HepG2 (cell line): ENCODE results near the gene AP3D1. TPM values are rescaled to one million over a fixed set of nuclear protein-coding genes. Genes with fewer than 3 reads are reported as not detected.

Experiments
- AKAP8 ChIP-seq: sonication (generic); formaldehyde crosslinking; IDR thresholded peaks from 2 replicates; pipeline ENCODE4 v1.5.1; 2020; ENCODE audit warnings: mild to moderate bottlenecking, missing genetic modification reagents
- DZIP1 ChIP-seq: sonication (generic); formaldehyde crosslinking; IDR thresholded peaks from 2 replicates; pipeline ENCODE4 v1.5.0; 2020; ENCODE audit warnings: mild to moderate bottlenecking, missing genetic modification reagents
- FIP1L1 ChIP-seq: fragments of 200-400 bp; formaldehyde crosslinking; IDR thresholded peaks from 2 replicates; pipeline ENCODE4 v1.6.1; 2018; ENCODE audit warnings: low read depth, mild to moderate bottlenecking, low read length, moderate library complexity, borderline replicate concordance; ENCODE audit not compliant: insufficient read depth
- FOSL1 ChIP-seq: sonication (generic); formaldehyde crosslinking; IDR thresholded peaks from 2 replicates; pipeline ENCODE4 v1.9.0; 2021; ENCODE audit warnings: missing genetic modification reagents, borderline replicate concordance
- GABPA ChIP-seq, 2 experiments: IDR thresholded peaks; 2 replicates each; pipeline ENCODE4 v1.6.1; 2011 to 2016; ENCODE audit warnings: low read depth in 2 of 2, low read length in 1 of 2, missing biosample characterization in 1 of 2, missing genetic modification characterization in 1 of 2
- GATAD2A ChIP-seq: IDR thresholded peaks from 2 replicates; pipeline ENCODE4 v1.6.1; 2016
- HOXA3 ChIP-seq: sonication (generic); formaldehyde crosslinking; IDR thresholded peaks from 2 replicates; pipeline ENCODE4 v1.5.0; 2020; ENCODE audit warnings: missing genetic modification reagents
- IKZF4 ChIP-seq: sonication (generic); formaldehyde crosslinking; IDR thresholded peaks from 2 replicates; pipeline ENCODE4 v1.5.1; 2020; ENCODE audit warnings: borderline replicate concordance, mild to moderate bottlenecking, low read depth, missing genetic modification reagents; ENCODE audit errors: not compliant biosample characterization
- JUND ChIP-seq: sonication (generic); formaldehyde crosslinking; IDR thresholded peaks from 2 replicates; pipeline ENCODE4 v1.8.0; 2022; ENCODE audit warnings: mild to moderate bottlenecking, missing genetic modification reagents
- KLF16 ChIP-seq, 2 experiments: sonication (generic) in 1 of 2; formaldehyde crosslinking in 1 of 2; IDR thresholded peaks; 2 replicates each; pipeline versions ENCODE4 v1.6.1 to v1.8.0; 2016 to 2023; ENCODE audit warnings: missing genetic modification reagents in 2 of 2, missing compliant biosample characterization in 1 of 2
- LCORL ChIP-seq, 2 experiments: fragments of 450-650 bp in 1 of 2; sonication (generic) in 1 of 2; formaldehyde crosslinking in 1 of 2; IDR thresholded peaks; 2 replicates each; pipeline versions ENCODE4 v1.5.0 to v1.6.1; 2017 to 2020; ENCODE audit warnings: antibody characterized with exemption in 1 of 2, missing genetic modification reagents in 1 of 2
- PBX3 ChIP-seq: sonication (generic); formaldehyde crosslinking; IDR thresholded peaks from 2 replicates; pipeline ENCODE4 v1.8.1; 2023; ENCODE audit warnings: missing genetic modification reagents, inconsistent platforms, borderline replicate concordance
- SALL2 ChIP-seq: sonication (generic); formaldehyde crosslinking; IDR thresholded peaks from 2 replicates; pipeline ENCODE4 v1.8.1; 2023; ENCODE audit warnings: mild to moderate bottlenecking, missing genetic modification reagents, inconsistent platforms
- SP5 ChIP-seq: IDR thresholded peaks from 2 replicates; pipeline ENCODE4 v1.6.1; 2016; ENCODE audit warnings: low read depth, borderline replicate concordance
- TCF7L2 ChIP-seq: IDR thresholded peaks from 2 replicates; pipeline ENCODE4 v1.6.1; 2011; ENCODE audit warnings: mild to moderate bottlenecking, low read depth, low read length, moderate library complexity
- THAP11 ChIP-seq: IDR thresholded peaks from 2 replicates; pipeline ENCODE4 v1.6.1; 2016; ENCODE audit warnings: missing biosample characterization, missing genetic modification reagents
- ZBTB33 ChIP-seq: sonication (generic); formaldehyde crosslinking; IDR thresholded peaks from 2 replicates; pipeline ENCODE4 v1.4.0; 2020; ENCODE audit warnings: missing genetic modification reagents
- ZFP37 ChIP-seq: sonication (generic); formaldehyde crosslinking; IDR thresholded peaks from 2 replicates; pipeline ENCODE4 v1.4.0; 2020; ENCODE audit warnings: missing genetic modification reagents, borderline replicate concordance
- ZNF367 ChIP-seq: sonication (generic); formaldehyde crosslinking; IDR thresholded peaks from 2 replicates; pipeline ENCODE4 v1.4.0; 2020; ENCODE audit warnings: missing genetic modification reagents, borderline replicate concordance
- ZNF558 ChIP-seq: sonication (generic); formaldehyde crosslinking; IDR thresholded peaks from 2 replicates; pipeline ENCODE4 v1.9.0; 2022; ENCODE audit warnings: mild to moderate bottlenecking, missing genetic modification reagents, borderline replicate concordance
- polyA plus RNA-seq, 8 experiments: library from polyadenylated mRNA; depleted of rRNA in 3 of 8; stranded (reverse) in 7 of 8; unstranded in 1 of 8; fragments of >200 nt; fragmentation: Illumina TruSeq in 4 of 8; extraction: Trizol in 4 of 8; gene quantifications; 2 replicates each; pipeline versions ENCODE4 v1.2.1 to v1.2.3, GENCODE V29; 2011 to 2016; ENCODE audit warnings: low read depth in 4 of 8, missing spikeins in 1 of 8, mixed read lengths in 1 of 8; ENCODE audit not compliant: insufficient read depth in 1 of 8
- total RNA-seq, 5 experiments: library from RNA; depleted of rRNA; stranded (reverse); fragments of >200 nt; fragmentation: Illumina TruSeq; extraction: Trizol; gene quantifications; 2 replicates each; pipeline ENCODE4 v1.2.3, GENCODE V29; 2016; ENCODE audit warnings: low read depth in 1 of 5

The AP3D1 gene
- total and polyA plus RNA-seq, 2 of the 13 experiments (the other 11 are each of a cell fraction or from before 2014, with no cell fraction given): 68.0 to 82.6 TPM

- TF ChIP-seq AKAP8 (CRISPR knock-in tag): 0 out of 2 replicates have a peak, but pooled peaks have one; percentile 59
- TF ChIP-seq KLF16 (CRISPR knock-in tag; IDR thresholded peaks at IDR 0.05): 0 out of 4 replicates have a peak, but pooled peaks of 1 of the 2 experiments have one; percentile 42
- peak; percentile 54 for TF ChIP-seq HOXA3 (CRISPR knock-in tag)
- no peak for TF ChIP-seq DZIP1 (CRISPR knock-in tag)
- TF ChIP-seq ZNF558 (CRISPR knock-in tag): no peak
- no peak for TF ChIP-seq ZNF367 (CRISPR knock-in tag)
- TF ChIP-seq IKZF4 (CRISPR knock-in tag): no peak
- TF ChIP-seq THAP11 (CRISPR knock-in tag): peak; percentile 50
- TF ChIP-seq LCORL (IDR thresholded peaks at IDR 0.05): no peak
- TF ChIP-seq LCORL (CRISPR knock-in tag; IDR thresholded peaks at IDR 0.05): peak; percentile 81
- no peak for TF ChIP-seq ZFP37
- TF ChIP-seq FIP1L1: no peak
- TF ChIP-seq SALL2 (CRISPR knock-in tag): peak; percentile 27; the same call in 1 of the 2 replicates
- peak; percentile 83 for TF ChIP-seq SP5 (CRISPR knock-in tag)
- no peak for TF ChIP-seq TCF7L2
- no peak for TF ChIP-seq PBX3
- no peak for TF ChIP-seq GABPA (IDR thresholded peaks at IDR 0.05; ENCODE audit: low read depth, low read length)
- peak; percentile 70 for TF ChIP-seq GABPA (CRISPR knock-in tag; IDR thresholded peaks at IDR 0.05; ENCODE audit: low read depth)
- TF ChIP-seq FOSL1 (CRISPR knock-in tag): no peak
- TF ChIP-seq JUND (CRISPR knock-in tag): no peak
- TF ChIP-seq GATAD2A (CRISPR knock-in tag): peak; percentile 53; the same call in 1 of the 2 replicates
- no peak; the same call in 1 of the 2 replicates for TF ChIP-seq ZBTB33 (CRISPR knock-in tag)
Measured at GRCh38 chr19:2171349-2172145, 20.2 kb upstream of the AP3D1 start (continued).
